GM12892 (cell line): ENCODE measurements around the gene TBC1D23. TPM values are rescaled to one million over a fixed set of nuclear protein-coding genes. Genes with fewer than 3 reads are reported as not detected.
"Not testable (repeated sequence)": the region's sequence is repeated elsewhere in the genome, so short reads cannot be mapped to it uniquely, and the experiment has no call there.

Experiments used
- DNase-seq: peaks from one replicate; pipeline ENCODE4 v3.0.0; 2011; ENCODE audit not compliant: insufficient read length
- FAIRE-seq: peaks from 2 replicates; lab custom pipeline; 2011; peaks lifted over from hg19 to GRCh38; lab: Jason Lieb, UNC
- POLR2A ChIP-seq: IDR thresholded peaks from 2 replicates; pipeline ENCODE4 v1.6.1; 2011; ENCODE audit warnings: low read depth, low read length, control low read depth
- POLR2AphosphoS5 ChIP-seq: IDR thresholded peaks from 2 replicates; pipeline ENCODE4 v1.6.1; 2011; ENCODE audit warnings: low read depth, low read length, control low read depth
- TAF1 ChIP-seq: IDR thresholded peaks from 2 replicates; pipeline ENCODE4 v1.6.1; 2011; ENCODE audit warnings: low read depth, mild to moderate bottlenecking, control low read depth, low read length, borderline replicate concordance
- polyA plus RNA-seq: library from polyadenylated mRNA; unstranded; fragments of >200 nt; gene quantifications from one replicate; pipeline ENCODE4 v1.2.1, GENCODE V29; 2012; ENCODE audit warnings: missing spikeins, inconsistent platforms; ENCODE audit not compliant: missing spikeins

TBC1D23 gene
- 10.2 TPM for polyA plus RNA-seq

- peak; percentile 93 for DNase-seq
- peak; percentile 100 for FAIRE-seq
- TF ChIP-seq TAF1 (peak; percentile 61; the same call in 1 of the 2 replicates), POLR2A (peak; percentile 83), POLR2AphosphoS5 (peak; percentile 68; the same call in 1 of the 2 replicates)
These were observed at the start of gene TBC1D23 for GRCh38 chr3:100260685-100261484. TSS of gene TBC1D23 (plus strand) at chr3:100260992. CDS start at chr3:100261019, 27 bp downstream.

GRCh38 chr3:100213891-100214573, 46.8 kb upstream of the TBC1D23 start:
- TF ChIP-seq TAF1 (no peak), POLR2AphosphoS5 (no peak), POLR2A (no peak)
- DNase-seq = no peak
- no peak for FAIRE-seq

GRCh38 chr3:100214574-100214964, 46.2 kb upstream of the TBC1D23 start:
- TF ChIP-seq POLR2A = no peak
- no peak for TF ChIP-seq POLR2AphosphoS5
- TF ChIP-seq TAF1 = no peak
- no peak for FAIRE-seq
- no peak for DNase-seq

- TF ChIP-seq POLR2A = no peak
- TF ChIP-seq POLR2AphosphoS5 = no peak
- TF ChIP-seq TAF1 = no peak
- no peak for FAIRE-seq
- DNase-seq = no peak
These were observed 44.1 kb upstream of the TBC1D23 start for GRCh38 chr3:100216713-100217112.

GRCh38 chr3:100221159-100221558, 39.6 kb upstream of the TBC1D23 start:
- DNase-seq = no peak
- no peak for TF ChIP-seq POLR2AphosphoS5
- no peak for TF ChIP-seq TAF1
- TF ChIP-seq POLR2A = no peak
- FAIRE-seq = no peak

- no peak for FAIRE-seq
- DNase-seq = no peak
- TF ChIP-seq POLR2AphosphoS5 (no peak), TAF1 (no peak), POLR2A (no peak)
These were observed 35.6 kb upstream of the TBC1D23 start for GRCh38 chr3:100225193-100225592.

- DNase-seq = no peak
- TF ChIP-seq POLR2A = no peak
- TF ChIP-seq POLR2AphosphoS5 = no peak
- TF ChIP-seq TAF1 = no peak
- FAIRE-seq = no peak
These were observed 34.9 kb upstream of the TBC1D23 start for GRCh38 chr3:100225883-100226282.

- no peak for TF ChIP-seq TAF1
- no peak for TF ChIP-seq POLR2AphosphoS5
- no peak for TF ChIP-seq POLR2A
- FAIRE-seq = no peak
- DNase-seq = no peak
These were observed 33.9 kb upstream of the TBC1D23 start for GRCh38 chr3:100226712-100227429.

GRCh38 chr3:100227511-100227921, 33.3 kb upstream of the TBC1D23 start:
- TF ChIP-seq POLR2A (no peak), TAF1 (no peak), POLR2AphosphoS5 (no peak)
- FAIRE-seq = no peak
- no peak for DNase-seq

- TF ChIP-seq POLR2AphosphoS5 (no peak), TAF1 (no peak), POLR2A (no peak)
- no peak for FAIRE-seq
- DNase-seq = no peak
These were observed 32.5 kb upstream of the TBC1D23 start for GRCh38 chr3:100228247-100228646.

- FAIRE-seq = not testable (repeated sequence)
These were observed 31.6 kb upstream of the TBC1D23 start for GRCh38 chr3:100229188-100229587.

More at GRCh38 chr3:100229188-100229587, 31.6 kb upstream of the TBC1D23 start:
- not testable (repeated sequence) for DNase-seq
